HG03039 (cell line): ENCODE data around the gene LIPM.

Experiments used
- ATAC-seq: cut with Tn5 transposase; IDR thresholded peaks from one replicate; pipeline ENCODE4 v1.9.1; 2021; ENCODE audit warnings: mild to moderate bottlenecking, moderate library complexity; ENCODE audit not compliant: unreplicated experiment

The LIPM gene

GRCh38 chr10:88802523-88803285, at the start of gene LIPM:
Gene LIPM, plus strand, starts transcription at chr10:88802730. Its CDS starts 167 bp downstream, at chr10:88802897.
- ATAC-seq, result no peak

GRCh38 chr10:88754287-88754686, 48.2 kb upstream of the LIPM start:
- ATAC-seq, result no peak

DNA sequence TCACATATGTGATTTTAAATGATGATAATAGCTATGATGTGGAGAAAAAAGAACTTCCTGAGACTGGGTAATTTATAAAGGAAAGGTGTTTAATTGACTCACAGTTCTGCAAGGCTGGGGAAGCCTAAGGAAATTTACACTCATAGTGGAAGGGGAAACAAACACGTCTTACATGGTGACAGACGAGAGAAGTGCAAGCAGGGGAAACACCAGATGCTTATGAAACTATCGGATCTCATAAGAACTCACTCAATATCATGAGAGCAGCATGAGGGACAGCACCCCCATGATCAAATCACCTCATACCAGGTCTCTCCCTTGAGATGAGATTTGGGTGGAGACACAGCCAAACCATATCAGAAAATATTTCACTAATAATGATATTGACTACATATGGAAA, 46.8 kb upstream of the LIPM start:
- no peak for ATAC-seq

GRCh38 chr10:88756660-88757059, 45.9 kb upstream of the LIPM start:
- no peak for ATAC-seq

GRCh38 chr10:88759366-88760101, 43.0 kb upstream of the LIPM start, which contains the start of gene LIPN:
Gene LIPN, plus strand, starts transcription at chr10:88760020. Its CDS starts 1,386 bp downstream, at chr10:88761406.
- ATAC-seq, result no peak

GRCh38 chr10:88762906-88763305, 39.6 kb upstream of the LIPM start:
- ATAC-seq, result no peak

DNA sequence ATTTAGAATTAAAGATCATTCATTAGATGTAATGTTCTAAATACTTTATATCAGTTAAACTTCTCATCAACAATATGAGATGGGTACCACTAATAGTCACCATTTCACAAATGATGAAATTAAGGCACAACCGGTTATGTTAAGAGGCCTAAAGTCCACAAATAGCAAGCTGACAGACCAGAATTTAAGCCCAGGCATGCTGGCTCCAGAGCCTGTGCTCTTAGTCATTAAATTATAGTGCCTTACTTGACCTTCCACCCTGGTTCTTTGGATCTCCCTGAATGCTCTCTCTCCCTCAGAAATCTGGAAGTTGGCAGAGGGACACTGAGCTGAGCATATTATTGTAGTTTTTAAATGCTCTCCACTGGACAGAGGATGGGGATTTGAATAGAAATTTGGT, 39.1 kb upstream of the LIPM start:
- no peak for ATAC-seq

GRCh38 chr10:88764110-88764509, 38.4 kb upstream of the LIPM start:
- no peak for ATAC-seq

GRCh38 chr10:88765816-88766215, 36.7 kb upstream of the LIPM start:
- ATAC-seq, result no peak

- ATAC-seq, result no peak
Observed at GRCh38 chr10:88769384-88769783, 33.1 kb upstream of the LIPM start.

DNA sequence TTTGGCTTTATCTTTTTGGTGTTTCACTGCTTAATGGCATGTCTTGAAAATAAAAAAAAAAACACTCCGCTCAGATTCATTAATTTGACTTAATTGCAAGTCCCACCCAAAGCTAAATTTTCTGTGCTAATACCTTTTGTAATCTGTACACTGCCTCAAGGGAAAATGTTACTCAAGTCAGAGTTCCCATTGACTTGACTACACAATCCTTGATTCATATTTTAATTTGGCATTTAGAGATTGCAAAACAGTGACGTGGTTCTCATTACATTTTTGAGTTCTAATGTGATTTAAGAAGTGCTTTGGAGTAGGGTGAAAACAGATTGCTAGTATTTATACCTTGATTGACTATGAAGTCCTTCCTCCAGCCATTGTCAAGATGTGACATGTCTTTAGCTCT, 21.3 kb upstream of the LIPM start:
- no peak for ATAC-seq

DNA sequence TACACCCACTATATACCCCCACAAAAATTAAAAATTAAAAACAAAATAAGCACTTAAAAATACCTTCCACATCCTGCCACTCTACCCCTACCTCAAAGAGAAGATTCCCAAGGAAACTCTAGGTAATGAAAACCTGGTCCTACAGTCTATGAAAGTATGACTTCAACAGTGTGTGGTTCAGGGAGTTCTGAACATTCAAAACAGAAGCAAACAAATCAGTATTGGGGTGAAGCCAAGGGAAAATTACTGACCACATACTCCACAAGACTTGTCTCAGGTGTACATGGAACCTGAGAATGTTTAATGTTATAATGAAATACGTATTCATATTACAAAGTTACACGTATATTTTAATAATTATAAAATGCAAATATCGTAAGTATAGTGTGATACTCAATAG, 20.3 kb upstream of the LIPM start:
- no peak for ATAC-seq

GRCh38 chr10:88783724-88784123, 18.8 kb upstream of the LIPM start:
- no peak for ATAC-seq

GRCh38 chr10:88786032-88786770, 16.3 kb upstream of the LIPM start:
- no peak for ATAC-seq

DNA sequence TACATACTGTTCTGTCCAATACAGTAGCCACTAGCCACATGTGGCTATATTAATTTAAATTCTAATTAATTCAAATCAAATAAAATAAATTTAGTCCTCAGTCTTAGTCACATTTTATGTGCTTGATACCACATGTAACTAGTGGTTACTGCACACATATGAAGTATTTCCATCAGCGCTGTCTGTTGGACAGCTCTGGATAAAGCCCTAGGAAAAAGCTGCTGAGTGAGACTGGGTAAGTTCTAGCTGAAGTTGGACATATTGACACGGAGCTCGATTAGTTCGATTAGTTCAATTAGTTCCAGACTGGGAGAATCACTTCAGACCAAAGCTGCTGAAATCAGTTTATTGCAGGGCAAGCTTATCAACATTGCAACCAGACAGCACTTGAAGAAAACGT, 15.1 kb upstream of the LIPM start:
- no peak for ATAC-seq

GRCh38 chr10:88788924-88789323, 13.6 kb upstream of the LIPM start:
- no peak for ATAC-seq

GRCh38 chr10:88791924-88792323, 10.6 kb upstream of the LIPM start:
- ATAC-seq, result no peak

- ATAC-seq, result no peak
Observed at GRCh38 chr10:88792661-88793060, 9.9 kb upstream of the LIPM start.

- no peak for ATAC-seq
Observed at GRCh38 chr10:88793712-88794299, 8.7 kb upstream of the LIPM start.

GRCh38 chr10:88794731-88795130, 7.8 kb upstream of the LIPM start:
- no peak for ATAC-seq
